ENCODE results near the gene CCDC7.

DNA sequence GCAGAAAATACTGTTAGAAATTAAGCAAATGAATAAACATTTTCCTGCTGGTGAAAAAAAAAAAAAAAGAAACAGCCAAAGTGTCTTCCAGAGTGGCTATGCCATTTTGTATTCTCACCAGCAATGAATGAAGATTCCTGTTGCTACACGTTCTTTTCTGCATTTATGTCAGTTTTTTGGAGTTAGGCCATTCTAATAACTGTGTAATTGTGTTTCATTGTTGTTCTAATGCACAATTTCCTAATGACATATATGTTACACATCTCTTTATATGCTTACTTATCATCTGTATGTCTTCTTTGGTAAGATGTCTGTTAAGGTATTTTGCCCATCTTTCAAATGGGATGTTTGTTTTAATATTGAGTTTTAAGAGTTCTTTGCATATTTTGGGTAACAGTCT is 298.4 kb downstream of the CCDC7 start:
- TF ChIP-seq, protein P1, sequence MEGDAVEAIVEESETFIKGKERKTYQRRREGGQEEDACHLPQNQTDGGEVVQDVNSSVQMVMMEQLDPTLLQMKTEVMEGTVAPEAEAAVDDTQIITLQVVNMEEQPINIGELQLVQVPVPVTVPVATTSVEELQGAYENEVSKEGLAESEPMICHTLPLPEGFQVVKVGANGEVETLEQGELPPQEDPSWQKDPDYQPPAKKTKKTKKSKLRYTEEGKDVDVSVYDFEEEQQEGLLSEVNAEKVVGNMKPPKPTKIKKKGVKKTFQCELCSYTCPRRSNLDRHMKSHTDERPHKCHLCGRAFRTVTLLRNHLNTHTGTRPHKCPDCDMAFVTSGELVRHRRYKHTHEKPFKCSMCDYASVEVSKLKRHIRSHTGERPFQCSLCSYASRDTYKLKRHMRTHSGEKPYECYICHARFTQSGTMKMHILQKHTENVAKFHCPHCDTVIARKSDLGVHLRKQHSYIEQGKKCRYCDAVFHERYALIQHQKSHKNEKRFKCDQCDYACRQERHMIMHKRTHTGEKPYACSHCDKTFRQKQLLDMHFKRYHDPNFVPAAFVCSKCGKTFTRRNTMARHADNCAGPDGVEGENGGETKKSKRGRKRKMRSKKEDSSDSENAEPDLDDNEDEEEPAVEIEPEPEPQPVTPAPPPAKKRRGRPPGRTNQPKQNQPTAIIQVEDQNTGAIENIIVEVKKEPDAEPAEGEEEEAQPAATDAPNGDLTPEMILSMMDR (conservative IDR thresholded peaks at IDR 0.05), result no peak
- no peak for TF ChIP-seq ZFX (IDR thresholded peaks at IDR 0.05)

All from C4-2B (cell line).